MM.1S (cell line): ENCODE data around the gene CYFIP1.

Source experiments
- CTCF ChIP-seq: fragments of 300-600 bp; sonication (generic); IDR thresholded peaks from 2 replicates; pipeline ENCODE4 v1.5.1; 2016; ENCODE audit warnings: antibody characterized with exemption, low read length, mixed read lengths
- EZH2 ChIP-seq: fragments of 300-600 bp; sonication (generic); optimal IDR thresholded peaks from 2 replicates; pipeline ENCODE3; 2017; ENCODE audit warnings: low read depth, mild to moderate bottlenecking, antibody characterized with exemption, low read length, mixed read lengths
- EZH2phosphoT487 ChIP-seq: fragments of 300-600 bp; sonication (generic); IDR thresholded peaks from 2 replicates; pipeline ENCODE4 v1.6.1; 2018; ENCODE audit warnings: antibody characterized with exemption, low read length

GRCh38 chr15:22861161-22861560 is 119.0 kb downstream of the CYFIP1 start:
- TF ChIP-seq CTCF (no peak), EZH2phosphoT487 (no peak), EZH2 (no peak)
